Thyroid gland (tissue), 4 donors: ENCODE measurements around the gene LBHD1.

Experiments used
- CTCF ChIP-seq, 6 experiments: fragments of 200-600 bp in 3 of 6; fragments of 450-650 bp in 3 of 6; sonication (generic) in 3 of 6; IDR thresholded peaks; one replicate each; pipeline ENCODE4 v1.5.1; 2016 to 2019; ENCODE audit warnings: antibody characterized with exemption in 6 of 6, mild to moderate bottlenecking in 2 of 6, inconsistent platforms in 1 of 6, moderate library complexity in 1 of 6
- POLR2A ChIP-seq, 2 donors: fragments of 450-650 bp; IDR thresholded peaks; one replicate each; pipeline ENCODE4 v1.6.1; 2017; ENCODE audit warnings: antibody characterized with exemption in 2 of 2, mild to moderate bottlenecking in 2 of 2, moderate library complexity in 1 of 2

- TF ChIP-seq POLR2A (IDR thresholded peaks at IDR 0.05) (no peak), CTCF (IDR thresholded peaks at IDR 0.05) (no peak)
Measured at GRCh38 chr11:62688491-62688890, 16.4 kb upstream of the LBHD1 start.
